GM21576 (cell line): ENCODE results near the gene WNK2.

Experiments used
- ATAC-seq: cut with Tn5 transposase; IDR thresholded peaks from one replicate; pipeline ENCODE4 v1.9.1; 2021; ENCODE audit warnings: mild to moderate bottlenecking, moderate library complexity; ENCODE audit not compliant: unreplicated experiment

The WNK2 gene

DNA sequence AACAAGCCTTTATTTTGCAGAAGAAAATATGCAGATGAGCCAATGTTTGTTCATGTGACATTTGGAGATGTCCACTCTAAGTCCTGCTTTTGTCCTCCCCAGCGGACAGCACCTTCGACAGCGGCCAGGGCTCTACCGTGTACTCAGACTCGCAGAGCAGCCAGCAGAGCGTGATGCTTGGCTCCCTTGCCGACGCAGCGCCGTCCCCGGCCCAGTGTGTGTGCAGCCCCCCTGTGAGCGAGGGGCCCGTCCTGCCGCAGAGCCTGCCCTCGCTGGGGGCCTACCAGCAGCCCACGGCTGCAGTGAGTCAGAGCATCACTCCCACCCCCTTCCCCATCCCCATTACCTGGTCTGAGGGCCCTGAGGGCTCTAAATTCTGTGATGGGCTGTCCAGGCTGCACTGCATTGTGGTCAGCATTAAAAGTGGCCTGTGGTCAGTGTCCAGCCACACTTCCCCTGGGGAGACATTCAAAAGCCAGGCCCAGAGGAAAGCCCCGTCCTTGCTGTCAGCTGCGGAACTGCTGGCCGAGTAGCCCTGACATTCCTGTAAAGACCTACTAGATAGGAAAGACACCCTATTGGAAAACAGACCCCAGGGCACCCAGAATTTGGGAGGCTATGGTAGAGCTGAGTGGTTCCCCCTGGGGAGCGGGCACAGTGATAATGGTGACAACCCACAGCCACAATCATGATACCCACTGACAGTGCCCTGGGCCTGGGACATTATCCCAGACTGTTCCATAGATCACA lies 69.0 kb downstream of the WNK2 start:
- no peak for ATAC-seq

DNA sequence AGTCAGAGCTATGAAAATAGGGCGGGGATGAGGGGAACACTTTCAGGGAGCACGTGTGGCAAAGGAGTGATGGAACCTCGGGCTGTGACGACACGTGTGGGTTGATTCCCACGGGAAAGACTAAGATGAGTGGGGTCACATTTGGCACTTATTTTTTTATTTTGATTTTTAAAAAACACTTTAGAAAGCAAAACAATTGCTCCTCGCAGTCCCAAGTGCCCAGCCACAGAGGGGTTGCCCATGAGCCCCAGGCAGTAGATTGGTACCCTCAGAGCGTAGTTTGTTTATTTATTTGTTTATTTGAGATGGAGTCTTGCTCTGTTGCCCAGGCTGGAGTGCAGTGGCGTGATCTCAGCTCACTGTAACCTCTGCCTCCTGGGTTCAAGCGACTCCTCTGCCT lies 69.7 kb downstream of the WNK2 start:
- ATAC-seq: no peak

DNA sequence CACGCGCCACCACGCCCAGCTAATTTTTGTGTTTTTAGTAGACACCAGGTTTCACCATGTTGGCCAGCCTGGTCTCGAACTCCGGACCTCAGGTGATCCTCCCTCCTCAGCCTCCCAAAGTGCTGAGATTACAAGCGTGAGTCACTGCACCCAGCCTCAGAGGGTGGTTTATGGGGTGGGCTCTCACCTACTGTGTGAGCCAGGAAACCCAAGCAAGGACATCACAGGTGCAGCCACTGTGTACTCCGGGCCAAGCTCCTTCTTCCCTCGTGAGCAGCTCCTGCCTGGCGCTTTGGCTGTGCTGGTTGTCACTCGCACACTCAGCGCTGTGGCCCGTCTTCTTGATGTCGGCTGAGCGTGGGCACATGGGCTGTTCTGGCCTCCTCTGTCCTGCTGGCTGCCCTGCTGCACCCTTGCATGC lies 70.1 kb downstream of the WNK2 start:
- ATAC-seq: no peak

DNA sequence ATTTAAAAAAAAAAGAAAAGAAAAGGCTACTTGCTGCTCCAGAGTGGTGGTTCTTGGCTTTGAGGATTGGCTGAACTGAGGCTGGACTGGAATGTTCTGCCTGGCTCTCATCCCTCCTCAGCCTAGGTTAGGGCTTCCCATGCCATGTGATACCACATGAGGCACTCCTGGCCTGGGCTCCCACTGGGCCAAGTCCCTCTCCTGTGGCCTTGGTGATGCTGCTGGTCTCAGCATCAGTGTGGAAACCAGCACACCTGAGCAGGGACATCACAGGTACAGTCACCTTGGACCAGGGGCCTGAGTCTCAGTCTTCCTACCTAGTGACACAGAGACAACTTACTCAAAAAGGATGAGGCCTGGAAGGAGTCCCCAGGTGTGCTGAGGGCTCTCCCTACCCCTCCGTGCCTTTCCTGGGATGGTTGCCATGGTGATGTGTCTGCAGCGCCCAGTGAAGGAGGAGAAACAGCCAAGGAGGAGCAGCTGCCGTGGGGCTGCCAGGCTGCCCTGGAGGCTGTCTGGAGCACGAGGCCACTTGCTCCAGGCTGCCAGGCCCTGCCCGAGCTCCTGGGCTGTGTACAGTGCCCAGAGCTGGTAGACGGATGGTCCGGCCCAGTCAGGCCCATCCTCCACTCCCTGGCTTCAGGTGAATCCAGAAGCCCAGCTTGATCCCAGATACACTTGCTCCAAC lies 71.0 kb downstream of the WNK2 start:
- ATAC-seq: no peak

DNA sequence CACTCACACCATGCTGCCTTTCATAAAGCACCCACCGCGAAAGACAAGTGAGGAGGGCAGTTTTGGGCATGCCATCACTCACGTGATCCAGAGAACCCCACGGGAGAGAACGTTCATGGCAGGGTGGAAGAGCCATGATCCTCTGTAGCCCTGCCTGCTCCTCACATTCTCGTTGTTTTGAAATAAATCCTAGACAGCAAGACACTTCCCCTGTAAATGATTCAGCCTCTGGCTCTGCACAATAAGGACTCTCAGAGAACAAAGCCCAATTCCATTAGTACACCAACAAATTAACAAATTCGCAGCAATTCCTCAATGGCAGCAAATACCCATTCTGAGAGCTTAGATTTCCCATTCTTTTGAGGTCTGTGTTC lies 71.5 kb downstream of the WNK2 start:
- ATAC-seq: no peak

DNA sequence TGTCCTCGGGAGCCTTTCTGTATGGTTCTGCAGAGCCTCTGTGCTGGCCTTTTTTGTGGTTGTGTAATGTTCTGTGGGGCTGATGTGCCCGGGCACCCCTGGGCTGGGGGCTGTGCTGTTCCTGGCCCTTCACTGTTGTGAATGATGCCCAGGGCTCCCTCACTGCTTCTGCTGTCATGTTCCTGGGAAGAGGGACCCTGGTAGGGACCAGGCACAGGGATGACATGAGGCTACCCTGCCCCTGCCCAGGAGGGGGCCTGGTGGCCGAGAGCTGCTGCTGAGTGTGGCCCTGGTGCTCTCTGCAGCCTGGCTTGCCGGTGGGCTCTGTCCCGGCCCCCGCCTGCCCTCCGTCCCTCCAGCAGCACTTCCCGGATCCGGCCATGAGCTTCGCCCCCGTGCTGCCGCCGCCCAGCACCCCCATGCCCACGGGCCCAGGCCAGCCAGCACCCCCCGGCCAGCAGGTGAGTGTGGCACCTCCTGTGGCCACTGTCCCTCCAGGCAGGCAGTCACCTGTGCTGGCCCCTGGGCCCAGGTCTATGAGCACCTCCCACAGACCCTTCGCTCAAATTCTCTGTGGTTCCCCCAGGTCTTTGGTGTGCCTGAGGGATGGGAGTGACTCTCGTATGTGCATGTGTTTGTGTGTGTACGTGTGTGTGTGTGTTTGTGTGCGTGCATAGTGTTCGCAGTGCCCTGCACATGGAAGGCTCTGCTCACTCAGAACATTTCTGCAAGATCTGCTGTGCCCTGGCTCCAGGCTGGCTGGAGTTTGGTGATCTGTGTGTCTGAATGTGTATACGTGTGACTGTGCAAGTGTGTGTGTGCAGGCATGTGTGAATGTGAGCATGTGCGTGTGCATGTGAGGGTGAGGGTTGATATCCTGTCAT lies 72.3 kb downstream of the WNK2 start:
- no peak for ATAC-seq

DNA sequence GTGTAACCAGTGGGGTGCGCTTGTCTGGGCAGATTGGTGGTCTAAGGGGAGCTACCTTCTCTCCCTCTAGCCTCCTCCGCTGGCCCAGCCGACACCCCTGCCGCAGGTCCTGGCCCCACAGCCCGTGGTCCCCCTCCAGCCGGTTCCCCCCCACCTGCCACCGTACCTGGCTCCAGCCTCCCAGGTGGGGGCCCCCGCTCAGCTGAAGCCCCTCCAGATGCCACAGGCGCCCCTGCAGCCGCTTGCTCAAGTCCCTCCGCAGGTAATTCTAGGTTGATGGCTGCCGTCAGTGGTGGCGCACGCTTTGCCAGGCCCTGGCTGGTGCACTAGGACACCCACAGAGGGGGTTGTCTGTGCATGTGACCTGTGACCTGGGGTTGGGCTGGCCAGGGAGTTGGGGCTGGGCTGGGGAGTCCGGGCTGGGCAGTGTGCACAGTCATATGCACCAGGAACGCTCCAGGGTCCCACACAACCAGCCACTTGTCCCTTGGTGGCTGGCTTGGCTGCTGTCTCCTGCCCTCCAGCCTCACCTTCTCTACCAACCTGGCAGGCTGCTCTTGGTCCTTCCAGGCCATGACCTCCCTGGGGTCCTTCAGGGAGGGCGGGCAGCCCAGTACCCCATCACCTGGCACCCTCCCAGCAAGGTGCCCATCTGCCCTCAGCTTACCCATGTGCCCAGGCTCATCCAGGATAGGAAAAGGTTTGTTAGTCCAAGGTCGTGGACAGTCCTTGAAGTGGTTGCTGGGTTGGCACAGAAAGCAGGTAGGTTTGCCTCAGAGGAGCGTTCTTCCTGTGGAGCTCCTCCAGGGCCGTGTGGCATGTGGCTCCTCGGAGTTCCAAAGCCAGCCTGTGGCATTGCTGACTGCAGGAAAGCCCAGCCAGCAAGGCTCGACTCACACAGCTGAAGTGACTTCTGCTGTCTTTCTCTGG lies 73.2 kb downstream of the WNK2 start:
- ATAC-seq: no peak

DNA sequence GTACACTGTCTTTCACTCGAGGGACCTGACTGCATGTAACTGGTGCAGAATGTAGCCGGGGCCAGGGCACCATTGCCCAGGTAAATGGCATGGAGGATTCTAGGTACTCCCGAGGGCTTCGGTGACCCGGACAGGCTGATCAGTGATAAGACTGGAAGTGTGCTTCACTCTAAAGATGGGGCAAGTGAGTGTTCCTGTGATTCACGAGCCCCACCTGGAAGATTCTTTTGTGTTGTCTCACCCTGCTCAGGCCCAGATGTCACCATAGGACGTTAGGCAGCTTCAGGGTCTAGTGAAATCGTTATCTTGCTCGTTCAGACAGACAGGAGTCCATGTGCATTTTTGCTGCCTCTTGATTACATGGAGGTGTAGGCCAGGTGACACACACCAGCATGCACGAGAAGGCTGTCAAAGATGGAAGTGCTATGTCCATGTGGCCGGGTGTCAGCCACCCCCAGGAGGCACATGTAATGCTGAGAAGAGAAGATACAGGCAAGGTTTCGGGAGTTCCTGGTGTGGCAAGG lies 73.9 kb downstream of the WNK2 start:
- no peak for ATAC-seq

DNA sequence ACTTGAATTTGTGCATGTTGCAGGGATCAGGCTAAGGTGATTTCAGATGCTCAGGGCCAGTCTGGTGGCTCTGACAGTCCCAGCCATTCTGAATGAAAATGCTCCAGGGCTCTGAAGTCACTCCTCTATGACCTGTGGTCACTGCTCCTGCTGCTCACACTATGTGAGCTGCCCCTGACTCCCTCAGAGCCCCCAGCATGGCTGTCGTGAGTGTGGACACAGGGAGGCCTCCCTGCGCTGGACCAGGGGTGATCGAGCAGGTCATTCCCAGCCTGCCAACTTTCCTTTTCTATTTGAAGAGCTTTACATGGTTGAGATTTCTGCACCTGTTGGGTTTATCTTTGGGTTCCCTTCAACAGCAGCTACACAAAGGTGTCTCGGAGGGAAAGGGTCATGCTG lies 74.5 kb downstream of the WNK2 start:
- no peak for ATAC-seq

DNA sequence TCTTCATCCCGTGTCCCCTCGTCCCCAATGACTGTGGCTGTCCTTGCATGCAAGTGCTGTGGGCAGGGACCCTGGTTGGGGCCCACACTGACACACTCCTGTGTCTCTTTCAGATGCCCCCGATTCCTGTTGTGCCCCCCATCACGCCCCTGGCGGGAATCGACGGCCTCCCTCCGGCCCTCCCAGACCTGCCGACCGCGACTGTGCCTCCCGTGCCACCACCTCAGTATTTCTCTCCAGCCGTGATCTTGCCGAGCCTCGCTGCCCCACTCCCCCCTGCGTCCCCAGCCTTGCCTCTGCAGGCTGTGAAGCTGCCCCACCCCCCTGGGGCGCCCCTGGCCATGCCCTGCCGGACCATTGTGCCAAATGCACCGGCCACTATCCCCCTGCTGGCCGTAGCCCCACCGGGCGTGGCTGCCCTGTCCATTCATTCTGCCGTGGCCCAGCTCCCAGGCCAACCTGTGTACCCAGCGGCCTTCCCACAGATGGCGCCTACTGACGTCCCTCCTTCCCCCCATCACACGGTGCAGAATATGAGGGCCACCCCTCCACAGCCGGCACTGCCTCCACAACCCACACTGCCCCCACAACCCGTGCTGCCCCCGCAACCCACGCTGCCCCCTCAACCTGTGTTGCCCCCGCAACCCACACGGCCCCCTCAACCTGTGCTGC lies 75.0 kb downstream of the WNK2 start:
- no peak for ATAC-seq

DNA sequence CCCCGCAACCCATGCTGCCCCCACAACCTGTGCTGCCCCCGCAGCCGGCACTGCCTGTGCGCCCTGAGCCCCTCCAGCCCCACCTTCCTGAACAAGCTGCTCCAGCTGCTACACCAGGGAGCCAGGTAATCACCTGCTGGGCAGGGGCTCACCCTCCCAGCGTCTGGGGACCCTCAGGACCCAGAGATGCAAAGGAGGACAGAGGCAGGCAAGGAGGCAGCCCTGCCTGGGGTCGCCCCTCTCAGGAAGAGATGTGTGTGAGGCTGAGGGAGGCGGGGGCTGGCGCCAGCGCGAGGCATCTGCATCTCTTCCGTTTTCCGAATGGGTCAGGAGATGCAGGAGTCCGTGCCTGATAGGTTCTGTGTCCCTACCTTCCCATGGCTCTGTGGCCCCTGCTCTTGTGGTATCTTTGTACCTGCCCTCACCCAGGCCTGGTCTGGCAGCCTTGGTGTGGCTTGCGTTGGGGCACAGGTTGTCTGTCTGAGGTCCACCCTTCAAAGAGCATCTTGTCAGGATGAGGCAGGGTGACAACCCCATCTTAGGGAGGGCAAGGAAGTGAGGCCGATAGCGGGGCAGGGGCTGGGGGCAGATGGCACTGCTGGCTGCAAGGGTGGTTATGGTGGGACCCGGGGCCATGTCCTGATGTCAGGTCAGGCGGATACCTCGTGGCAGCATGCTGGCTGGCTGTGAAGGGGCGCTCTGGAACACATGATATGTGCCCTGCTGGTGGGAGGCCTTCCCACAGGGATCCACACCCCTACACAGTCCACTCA lies 75.7 kb downstream of the WNK2 start:
- no peak for ATAC-seq

DNA sequence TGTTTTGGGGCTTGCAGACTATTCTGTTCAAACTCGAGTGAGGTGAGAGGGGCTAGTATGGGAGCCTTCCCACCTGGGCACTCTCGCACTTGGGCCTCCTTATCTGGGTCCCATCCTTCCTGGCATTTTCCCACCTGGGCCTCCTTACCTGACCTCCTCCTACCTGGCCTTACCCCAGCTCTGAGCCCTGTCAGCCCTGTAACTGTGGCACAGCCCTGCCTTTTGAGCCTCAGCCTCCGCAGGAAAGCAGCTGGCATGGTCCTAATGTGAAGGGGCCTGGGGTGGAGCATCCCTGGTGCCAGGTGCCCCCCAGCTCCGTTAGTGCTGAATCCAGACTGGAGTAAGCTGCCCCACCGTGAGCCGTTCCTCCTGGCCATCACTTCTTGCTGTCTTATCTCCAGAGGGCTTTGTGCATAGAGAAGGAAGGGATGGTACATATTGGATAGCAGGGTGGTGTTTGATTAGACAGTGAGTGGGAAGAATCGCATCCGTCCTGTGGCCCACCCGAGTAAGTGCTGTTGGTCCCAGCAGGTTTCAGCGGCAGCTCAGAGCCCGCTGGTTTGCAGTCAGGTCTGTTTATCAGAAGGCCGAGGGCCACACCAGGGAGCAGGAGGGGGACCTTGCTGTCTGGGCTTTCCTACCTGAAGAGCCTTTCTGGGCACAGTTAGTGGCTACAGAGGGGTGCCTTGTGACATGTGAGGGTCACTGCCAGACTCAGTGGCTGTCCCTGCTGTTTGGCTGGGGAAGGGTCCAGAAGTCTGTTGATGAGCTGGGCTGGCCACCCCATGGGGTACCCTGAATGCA lies 76.5 kb downstream of the WNK2 start:
- no peak for ATAC-seq

DNA sequence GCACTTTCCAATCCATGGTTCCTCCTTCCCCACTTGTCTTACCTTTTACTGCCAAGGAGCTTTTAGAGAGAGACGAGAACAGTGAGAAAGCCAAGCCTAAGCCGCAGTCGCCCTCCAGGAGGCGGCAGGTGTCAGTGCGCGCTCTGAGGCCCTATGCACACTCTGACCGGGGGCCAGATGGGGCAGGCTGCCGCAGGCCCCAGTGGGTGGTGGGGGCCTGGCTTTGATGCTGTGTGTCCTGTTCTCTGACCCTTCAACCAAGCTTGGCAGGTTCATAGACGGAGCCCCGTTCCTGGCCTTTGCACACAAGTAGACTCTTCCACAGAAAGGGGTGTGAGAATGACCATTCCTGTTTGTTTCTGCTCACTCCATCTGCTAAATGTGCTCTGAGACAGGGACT lies 77.3 kb downstream of the WNK2 start:
- no peak for ATAC-seq

DNA sequence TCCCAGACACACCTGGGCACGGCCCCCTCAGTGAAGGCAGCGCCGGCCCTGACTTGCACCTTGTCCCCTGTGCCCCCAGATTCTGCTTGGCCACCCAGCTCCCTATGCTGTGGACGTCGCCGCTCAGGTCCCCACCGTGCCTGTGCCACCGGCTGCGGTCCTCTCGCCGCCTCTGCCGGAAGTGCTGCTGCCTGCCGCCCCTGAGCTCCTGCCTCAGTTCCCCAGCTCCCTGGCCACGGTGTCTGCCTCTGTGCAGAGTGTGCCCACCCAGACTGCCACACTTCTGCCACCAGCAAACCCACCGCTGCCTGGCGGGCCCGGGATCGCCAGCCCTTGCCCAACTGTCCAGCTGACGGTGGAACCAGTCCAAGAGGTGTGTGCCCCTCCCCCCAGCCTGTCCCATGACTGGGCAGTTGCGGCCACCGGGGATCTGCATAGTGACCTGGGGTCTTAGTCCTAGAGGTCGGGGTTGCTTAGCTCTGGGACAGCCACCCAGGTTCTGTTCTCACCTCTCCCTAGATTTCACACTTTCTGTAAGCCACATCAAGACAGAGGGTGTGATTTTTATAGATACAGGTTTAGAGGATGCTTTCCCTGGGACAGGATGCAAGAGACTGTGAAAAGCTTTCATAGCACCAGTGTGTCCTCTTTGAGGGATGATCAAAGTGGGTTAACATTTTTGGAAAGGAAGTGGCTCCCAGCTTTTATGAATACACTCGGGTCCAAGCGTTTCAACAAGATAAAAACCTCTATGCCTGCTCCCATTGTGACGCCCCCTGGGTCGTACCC lies 78.0 kb downstream of the WNK2 start:
- no peak for ATAC-seq

DNA sequence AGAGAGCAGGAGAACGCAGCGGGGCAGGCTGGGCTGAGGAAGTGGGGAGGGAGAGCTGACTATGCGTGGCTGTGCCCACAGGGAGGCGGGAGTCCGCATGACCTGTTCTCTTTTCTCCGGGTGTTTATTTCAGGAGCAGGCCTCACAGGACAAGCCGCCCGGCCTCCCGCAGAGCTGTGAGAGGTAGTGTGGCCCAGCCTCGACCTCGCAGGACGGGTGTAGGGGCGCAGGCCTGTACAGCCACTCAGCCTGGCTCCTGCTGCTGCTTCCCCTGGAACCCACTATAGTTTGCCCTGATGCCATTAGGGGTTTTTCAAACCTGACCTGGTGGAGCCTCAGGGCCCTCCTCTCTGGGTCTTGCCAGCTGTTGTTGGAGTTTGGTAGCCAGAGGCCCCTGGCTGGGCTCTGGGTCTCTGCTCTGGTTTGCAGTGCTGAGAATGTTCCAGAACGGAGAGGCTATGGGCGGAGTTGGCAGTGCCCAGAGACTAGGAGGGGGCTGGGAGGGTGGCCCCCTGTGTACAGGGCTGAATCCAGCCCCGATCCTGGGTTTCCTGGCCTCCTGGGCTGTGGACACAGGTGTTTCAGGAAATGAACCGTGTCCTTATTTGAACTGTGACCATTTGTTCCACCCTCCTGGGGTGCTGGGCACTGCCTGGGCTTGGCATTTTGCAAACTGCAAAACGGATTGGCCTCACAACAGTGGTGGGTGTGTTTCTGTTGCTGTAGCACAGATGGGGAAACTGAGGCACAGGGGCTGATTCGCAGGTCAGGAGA lies 78.8 kb downstream of the WNK2 start:
- ATAC-seq: no peak

DNA sequence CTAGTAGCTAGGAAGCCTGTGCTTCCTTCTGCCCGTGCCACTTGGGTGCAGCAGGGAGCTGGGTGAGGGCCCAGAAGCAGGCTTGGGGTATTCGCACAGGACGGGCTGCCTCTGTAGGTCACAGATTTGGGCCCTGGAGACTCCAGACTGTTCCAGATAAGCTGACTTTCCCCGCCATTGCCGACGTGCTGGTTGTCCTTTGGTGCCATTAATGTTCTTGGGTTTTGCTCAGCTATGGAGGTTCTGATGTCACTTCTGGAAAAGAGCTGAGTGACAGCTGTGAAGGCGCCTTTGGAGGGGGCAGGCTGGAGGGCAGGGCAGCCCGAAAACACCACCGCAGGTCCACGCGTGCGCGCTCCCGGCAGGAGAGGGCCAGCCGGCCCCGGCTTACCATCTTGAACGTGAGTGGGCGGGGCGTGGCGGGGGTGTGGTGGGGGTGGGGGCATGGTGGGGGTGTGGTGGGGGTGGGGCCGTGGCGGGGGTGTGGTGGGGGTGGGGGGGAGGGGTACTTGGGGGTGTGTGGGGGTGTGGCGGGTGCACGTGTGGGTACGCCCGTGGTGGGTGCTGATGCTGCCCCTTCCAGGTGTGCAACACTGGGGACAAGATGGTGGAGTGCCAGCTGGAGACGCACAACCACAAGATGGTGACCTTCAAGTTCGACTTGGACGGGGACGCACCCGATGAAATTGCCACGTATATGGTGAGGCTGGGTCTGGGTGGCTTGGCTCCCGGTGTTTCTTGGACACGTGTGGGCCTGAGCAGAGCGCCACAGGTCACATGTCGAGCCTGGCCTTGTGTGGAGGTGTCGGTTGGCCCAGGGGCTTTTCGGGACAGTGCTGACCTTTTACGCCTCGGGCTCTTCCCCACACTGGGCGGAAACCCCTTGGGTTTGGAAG lies 79.6 kb downstream of the WNK2 start:
- no peak for ATAC-seq
